Ovary (tissue), 9 donors: ENCODE measurements around the gene TBX2. TPM values are rescaled to one million over a fixed set of nuclear protein-coding genes. Genes with fewer than 3 reads are reported as not detected.

Experiments
- DNase-seq, 5 donors: peaks; one replicate each; pipeline ENCODE4 v3.0.0-alpha.2; 2019 to 2020
- H3K27ac ChIP-seq, 2 donors: fragments of 200-600 bp; one replicate each; pipeline versions ENCODE4 v1.5.1 to v1.8.0; 2019 to 2022
- H3K27me3 ChIP-seq: fragments of 200-600 bp; one replicate; pipeline ENCODE4 v1.8.0; 2022
- H3K36me3 ChIP-seq: fragments of 200-600 bp; sonication (generic); one replicate; pipeline ENCODE4 v1.5.1; 2019
- H3K4me1 ChIP-seq: one replicate; pipeline ENCODE4 v1.8.1; 2013; ENCODE audit warnings: mild to moderate bottlenecking, moderate library complexity; ENCODE audit not compliant: insufficient read depth
- H3K4me3 ChIP-seq: fragments of 200-600 bp; sonication (generic); one replicate; pipeline ENCODE4 v1.5.1; 2017
- H3K9me3 ChIP-seq, 2 donors: fragments of 200-600 bp in 1 of 2; sonication (generic) in 1 of 2; one replicate each; pipeline versions ENCODE4 v1.5.1 to v1.8.1; 2013 to 2019; ENCODE audit warnings: mild to moderate bottlenecking in 1 of 2, moderate library complexity in 1 of 2
- EP300 ChIP-seq: sonication (generic); formaldehyde crosslinking; IDR thresholded peaks from one replicate; pipeline ENCODE4 v1.6.1; 2017; ENCODE audit warnings: antibody characterized with exemption
- POLR2A ChIP-seq: fragments of 450-650 bp; IDR thresholded peaks from one replicate; pipeline ENCODE4 v1.6.1; 2017; ENCODE audit warnings: antibody characterized with exemption, mild to moderate bottlenecking, moderate library complexity
- WGBS, 3 donors: extraction: QIAGEN DNeasy Blood & Tissue Kit in 1 of 3; methylation state at CpG; one replicate each; pipeline versions ENCODE4 v1.1.5 to v1.1.7; 2013 to 2017; 5-methylcytosine and 5-hydroxymethylcytosine counted together
- intact Hi-C, 4 donors: fragments of 100-400 bp; cut with DNase I; formaldehyde crosslinking; loops; one replicate each; pipeline versions ENCODE4 v1.11.0 to v1.15.1; 2022 to 2023
- polyA plus RNA-seq, 2 donors: library from polyadenylated mRNA; stranded (reverse); fragments of 200-250 nt in 1 of 2; fragments of 350-450 nt in 1 of 2; fragmentation: Illumina TruSeq in 1 of 2; extraction: RNeasy Lipid Tissue Mini Kit (QIAGEN cat#74804) in 1 of 2; gene quantifications; one replicate each; pipeline ENCODE4 v1.2.3, GENCODE V29; 2013 to 2014
- total RNA-seq, 7 donors: library from RNA; depleted of rRNA in 2 of 7; stranded (reverse); fragments of >200 nt in 2 of 7; fragmentation: NEBNext Ultra II Directional in 3 of 7; extraction: Animal tissue kit (Norgen Biotek cat#: 25700) in 3 of 7; gene quantifications; one replicate each; pipeline versions ENCODE4 v1.1.0 to v1.2.4, GENCODE V29; 2016 to 2023
- TF ChIP-seq, protein P1 (sequence below), 3 donors: fragments of 450-650 bp in 2 of 3; fragments of 200-600 bp in 1 of 3; IDR thresholded peaks; one replicate each; pipeline versions ENCODE4 v1.5.1 to v1.8.0; 2016 to 2022; ENCODE audit warnings: antibody characterized with exemption in 3 of 3, mild to moderate bottlenecking in 1 of 3
- donor health status: DM: no; HTN: no; CAD: no; lungs with moderate emphysema.
- donor health status: DM: no; HTN: no; CAD: no.
- donor health status: Bipolar disorder and iron deficiency.
- donor health status: DM: yes; HTN: yes; CAD: no.
- donor health status: DM: no; HTN: no; CAD: no.
- donor health status: DM: yes; HTN: yes; CAD: no.

TBX2 gene
- total and polyA plus RNA-seq, 9 donors, result 4.8 to 22.2 (median 16.0) TPM

DNA sequence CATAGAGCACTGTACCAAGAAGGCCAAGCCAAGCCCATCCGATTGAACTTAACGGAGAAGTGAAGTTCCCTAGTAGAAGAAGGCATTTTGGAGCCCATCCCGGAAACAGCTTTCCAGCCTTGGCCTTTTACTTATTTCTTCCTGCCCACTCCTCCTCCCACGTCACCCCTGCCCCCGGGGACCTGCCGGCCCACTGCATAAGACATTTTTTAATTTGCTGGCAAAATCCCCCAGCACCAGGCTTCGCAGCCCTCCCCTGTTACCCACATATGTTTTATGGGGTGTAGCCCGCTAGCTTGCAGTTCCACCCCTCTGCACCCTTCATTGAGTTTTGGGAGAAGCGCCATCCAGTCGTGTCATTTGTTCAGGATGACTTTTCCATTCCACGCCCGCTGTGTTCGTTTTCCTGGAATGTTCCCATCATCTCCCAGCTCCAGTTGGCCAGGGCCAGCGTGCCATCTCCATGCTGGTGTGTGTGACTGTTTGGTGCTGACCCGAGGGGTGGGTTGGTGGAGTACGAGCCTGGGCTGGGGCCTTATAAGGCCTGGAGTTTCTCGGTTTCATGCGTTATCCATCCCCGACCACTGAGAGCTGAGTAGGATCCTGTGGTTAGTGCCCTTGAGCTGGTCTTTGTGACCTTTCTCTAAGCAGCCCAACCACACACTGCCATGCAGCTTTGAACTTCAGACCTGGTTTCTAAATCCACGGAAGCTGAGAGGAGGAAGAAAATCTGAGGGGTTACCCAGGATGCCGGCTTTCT, 20.0 kb upstream of the TBX2 start:
- TF ChIP-seq EP300 (no peak), POLR2A (no peak)
- TF ChIP-seq, protein P1, sequence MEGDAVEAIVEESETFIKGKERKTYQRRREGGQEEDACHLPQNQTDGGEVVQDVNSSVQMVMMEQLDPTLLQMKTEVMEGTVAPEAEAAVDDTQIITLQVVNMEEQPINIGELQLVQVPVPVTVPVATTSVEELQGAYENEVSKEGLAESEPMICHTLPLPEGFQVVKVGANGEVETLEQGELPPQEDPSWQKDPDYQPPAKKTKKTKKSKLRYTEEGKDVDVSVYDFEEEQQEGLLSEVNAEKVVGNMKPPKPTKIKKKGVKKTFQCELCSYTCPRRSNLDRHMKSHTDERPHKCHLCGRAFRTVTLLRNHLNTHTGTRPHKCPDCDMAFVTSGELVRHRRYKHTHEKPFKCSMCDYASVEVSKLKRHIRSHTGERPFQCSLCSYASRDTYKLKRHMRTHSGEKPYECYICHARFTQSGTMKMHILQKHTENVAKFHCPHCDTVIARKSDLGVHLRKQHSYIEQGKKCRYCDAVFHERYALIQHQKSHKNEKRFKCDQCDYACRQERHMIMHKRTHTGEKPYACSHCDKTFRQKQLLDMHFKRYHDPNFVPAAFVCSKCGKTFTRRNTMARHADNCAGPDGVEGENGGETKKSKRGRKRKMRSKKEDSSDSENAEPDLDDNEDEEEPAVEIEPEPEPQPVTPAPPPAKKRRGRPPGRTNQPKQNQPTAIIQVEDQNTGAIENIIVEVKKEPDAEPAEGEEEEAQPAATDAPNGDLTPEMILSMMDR (IDR thresholded peaks at IDR 0.05), result no peak
- intact Hi-C loops, result no loop called here
- no peaks in the 10 kb centered on the region for H3K4me1 ChIP-seq
- no peak for DNase-seq
- no peaks in the 10 kb centered on the region for H3K27me3 ChIP-seq
- no peak overlapping the region for H3K4me3 ChIP-seq
- no peaks in the 10 kb centered on the region for H3K36me3 ChIP-seq
- H3K27ac ChIP-seq, result no peak overlapping the region
- no peaks in the 10 kb centered on the region for H3K9me3 ChIP-seq
- 76 to 81% (median 77%) methylated on average over 21 of the region's 21 CpGs for WGBS, 3 donors

DNA sequence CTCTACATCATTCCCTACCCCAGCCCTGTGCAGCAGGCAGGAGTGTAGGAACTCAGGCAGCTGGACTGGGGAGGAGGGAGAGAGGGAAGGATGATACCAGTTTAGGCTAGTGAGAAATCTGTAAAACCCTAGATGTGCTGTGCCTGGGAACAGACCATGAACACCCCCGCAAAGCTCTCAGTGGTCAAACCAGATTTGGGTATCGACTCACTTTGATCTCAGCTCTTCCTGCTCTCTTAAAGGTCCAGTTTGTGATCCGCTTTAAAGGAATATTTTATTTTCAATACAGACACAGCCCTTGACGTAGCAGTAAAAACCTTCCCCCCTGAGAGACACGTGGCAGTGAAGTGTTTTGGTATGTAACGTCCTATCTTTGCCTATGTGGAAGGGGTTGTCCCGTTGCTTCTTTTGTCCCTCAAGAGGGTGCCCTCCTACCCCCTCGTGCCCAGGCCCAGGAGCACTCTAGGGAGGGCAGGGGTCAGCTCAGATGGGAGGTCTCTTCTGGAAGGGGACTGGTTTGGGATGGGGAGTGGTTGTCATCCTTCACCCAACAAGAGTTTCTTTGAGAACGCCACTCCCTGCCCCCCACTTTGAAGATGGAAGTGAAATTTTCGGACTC, 19.3 kb upstream of the TBX2 start:
- H3K27ac ChIP-seq, result no peak overlapping the region

DNA sequence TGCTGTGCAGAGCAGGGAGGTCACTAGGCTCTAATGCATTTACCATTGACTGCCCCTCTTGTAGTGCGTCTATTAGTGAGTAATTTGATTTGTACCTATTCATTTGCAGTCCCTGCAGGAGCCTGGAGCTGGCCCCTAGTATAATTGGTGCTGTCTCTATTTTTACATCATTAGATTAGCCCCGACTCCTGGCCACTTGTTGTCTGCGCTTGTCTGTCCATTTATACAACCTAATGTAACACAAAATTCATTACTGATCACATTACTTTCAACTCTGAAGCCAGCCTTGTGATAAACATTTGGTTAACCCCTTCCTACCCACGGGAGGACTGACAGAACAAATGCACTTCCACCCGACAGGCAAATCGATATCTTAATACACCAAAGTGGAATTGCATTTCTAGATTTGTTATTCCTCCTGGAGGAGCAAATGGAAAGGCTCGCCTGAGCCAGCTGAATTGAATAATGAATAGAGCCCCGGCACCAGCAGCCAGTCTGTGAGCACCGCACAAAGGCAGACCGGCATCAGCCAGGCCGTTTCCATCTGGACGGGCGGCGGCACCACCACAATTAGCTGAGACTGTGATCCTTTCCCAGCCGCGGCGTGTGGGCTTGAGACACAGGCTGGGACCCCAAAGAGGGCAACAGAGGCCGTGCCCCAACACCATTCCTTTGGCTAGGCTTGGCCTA, 18.7 kb upstream of the TBX2 start:
- H3K4me3 ChIP-seq, result no peak overlapping the region
- no peak for TF ChIP-seq EP300
- no peak for TF ChIP-seq POLR2A
- TF ChIP-seq, protein P1 (IDR thresholded peaks at IDR 0.05), result no peak
- H3K9me3 ChIP-seq, result no peaks in the 10 kb centered on the region
- intact Hi-C loops, result no loop called here
- no peaks in the 10 kb centered on the region for H3K36me3 ChIP-seq
- no peak for DNase-seq
- WGBS, 3 donors, result 91 to 94% (median 91%) methylated on average over 18 of the region's 18 CpGs
- no peaks in the 10 kb centered on the region for H3K4me1 ChIP-seq
- no peaks in the 10 kb centered on the region for H3K27me3 ChIP-seq
- H3K27ac ChIP-seq, result no peak overlapping the region

More for the DNA sequence above, 19.3 kb upstream of the TBX2 start:
- Histone ChIP-seq H3K36me3 (no peaks in the 10 kb centered on the region), H3K4me3 (no peak overlapping the region), H3K4me1 (no peaks in the 10 kb centered on the region), H3K9me3 (no peaks in the 10 kb centered on the region), H3K27me3 (no peaks in the 10 kb centered on the region)
- intact Hi-C loops, result no loop called here
- 62 to 74% (median 65%) methylated on average over 10 of the region's 10 CpGs for WGBS, 3 donors
- no peak for DNase-seq
- TF ChIP-seq EP300 (no peak), POLR2A (no peak)
- TF ChIP-seq, protein P1 (IDR thresholded peaks at IDR 0.05), result no peak

DNA sequence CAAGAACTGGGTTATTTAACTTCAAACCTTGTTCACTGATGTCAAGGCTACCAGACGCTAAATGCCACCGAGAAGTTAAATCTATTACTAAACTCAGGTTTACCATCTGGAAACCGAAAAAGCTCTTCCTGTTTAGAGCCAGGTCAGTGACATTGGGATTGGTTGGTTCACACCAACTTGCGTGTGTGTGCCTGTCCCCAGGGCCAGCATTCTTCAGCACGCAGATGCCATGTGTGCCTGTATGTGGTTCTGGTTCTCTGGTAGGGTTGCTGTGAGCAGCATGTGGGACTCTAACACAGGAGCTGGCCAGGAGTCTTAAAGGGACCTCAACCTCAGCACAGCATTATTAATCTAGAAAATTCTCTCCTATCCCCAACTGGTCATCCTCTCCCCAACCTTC, 18.1 kb upstream of the TBX2 start:
- intact Hi-C loops, result no loop called here
- Histone ChIP-seq H3K27me3 (no peaks in the 10 kb centered on the region), H3K36me3 (no peaks in the 10 kb centered on the region), H3K27ac (no peak overlapping the region), H3K4me3 (no peak overlapping the region), H3K9me3 (no peaks in the 10 kb centered on the region), H3K4me1 (no peaks in the 10 kb centered on the region)
- DNase-seq, result no peak
- TF ChIP-seq, protein P1 (IDR thresholded peaks at IDR 0.05), result no peak
- TF ChIP-seq EP300 (no peak), POLR2A (no peak)
- WGBS, 3 donors, result 90 to 94% (median 93%) methylated on average over 5 of the region's 5 CpGs
